Measurements from ENCODE around the gene CHRNA4.

GRCh38 chr20:63365601-63366389 lies 4.6 kb upstream of the CHRNA4 start:
- TF ChIP-seq ZNF274 (IDR thresholded peaks at IDR 0.05; ENCODE audit: borderline replicate concordance, low read depth, low read length) (no peak), CTCF (IDR thresholded peaks at IDR 0.05 in 2 of 3, conservative IDR thresholded peaks at IDR 0.05 in 1 of 3; ENCODE audit: insufficient read depth in 2 of 3, low read depth in 1 of 3, low read length in 3 of 3) (no peak), ARID1B (IDR thresholded peaks at IDR 0.05) (no peak), PHF8 (IDR thresholded peaks at IDR 0.05; ENCODE audit: borderline replicate concordance, low read length) (no peak), EZH2 (IDR thresholded peaks at IDR 0.05; ENCODE audit: borderline replicate concordance, low read depth, low read length) (no peak), KLF13 (tag; IDR thresholded peaks at IDR 0.05; ENCODE audit: borderline replicate concordance, low read depth) (no peak), GATAD2B (IDR thresholded peaks at IDR 0.05; ENCODE audit: borderline replicate concordance) (no peak), RCOR1 (IDR thresholded peaks at IDR 0.05; ENCODE audit: borderline replicate concordance in 1 of 2, low read depth in 2 of 2, low read length in 2 of 2) (no peak)
- TF ChIP-seq, protein P1, sequence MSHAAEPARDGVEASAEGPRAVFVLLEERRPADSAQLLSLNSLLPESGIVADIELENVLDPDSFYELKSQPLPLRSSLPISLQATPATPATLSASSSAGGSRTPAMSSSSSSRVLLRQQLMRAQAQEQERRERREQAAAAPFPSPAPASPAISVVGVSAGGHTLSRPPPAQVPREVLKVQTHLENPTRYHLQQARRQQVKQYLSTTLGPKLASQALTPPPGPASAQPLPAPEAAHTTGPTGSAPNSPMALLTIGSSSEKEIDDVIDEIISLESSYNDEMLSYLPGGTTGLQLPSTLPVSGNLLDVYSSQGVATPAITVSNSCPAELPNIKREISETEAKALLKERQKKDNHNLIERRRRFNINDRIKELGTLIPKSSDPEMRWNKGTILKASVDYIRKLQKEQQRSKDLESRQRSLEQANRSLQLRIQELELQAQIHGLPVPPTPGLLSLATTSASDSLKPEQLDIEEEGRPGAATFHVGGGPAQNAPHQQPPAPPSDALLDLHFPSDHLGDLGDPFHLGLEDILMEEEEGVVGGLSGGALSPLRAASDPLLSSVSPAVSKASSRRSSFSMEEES (CRISPR knock-in tag; IDR thresholded peaks at IDR 0.05): no peak

All from K562 (cell line).